ENCODE data around the gene ZC3H8.

- TF ChIP-seq CTCF (IDR thresholded peaks at IDR 0.05) (no peak), EZH2 (IDR thresholded peaks at IDR 0.05; ENCODE audit: borderline replicate concordance, insufficient read depth, low read depth, low read length, poor library complexity, severe bottlenecking) (no peak)
Observed at GRCh38 chr2:112163541-112163981, 91.3 kb downstream of the ZC3H8 start.

Measured in B cell (primary cell).